ENCODE results near the gene B4GALNT1.

GRCh38 chr12:57654042-57654441 lies 21.0 kb upstream of the B4GALNT1 start:
- no peak for TF ChIP-seq CTCF (IDR thresholded peaks at IDR 0.05)
- no peak for TF ChIP-seq POLR2A (IDR thresholded peaks at IDR 0.05)
